IMR-90 (cell line): ENCODE measurements around the gene SLC23A2.

Source experiments
- BHLHE40 ChIP-seq: fragments of 150-350 bp; IDR thresholded peaks from 2 replicates; pipeline ENCODE4 v1.6.1; 2016; ENCODE audit warnings: mild to moderate bottlenecking, low read depth, low read length
- CEBPB ChIP-seq: IDR thresholded peaks from 2 replicates; pipeline ENCODE4 v1.6.1; 2012; ENCODE audit warnings: low read depth, low read length, improper control_type of control experiment
- CHD1 ChIP-seq: IDR thresholded peaks from 2 replicates; pipeline ENCODE4 v1.6.1; 2012; ENCODE audit warnings: low read depth, low read length, improper control_type of control experiment
- FOS ChIP-seq: fragments of 150-350 bp; IDR thresholded peaks from 2 replicates; pipeline ENCODE4 v1.6.1; 2016; ENCODE audit warnings: low read depth, low read length
- MAFK ChIP-seq: IDR thresholded peaks from 2 replicates; pipeline ENCODE4 v1.6.1; 2012; ENCODE audit warnings: low read depth, low read length, improper control_type of control experiment
- MXI1 ChIP-seq: IDR thresholded peaks from 2 replicates; pipeline ENCODE4 v1.6.1; 2012; ENCODE audit warnings: low read depth, mild to moderate bottlenecking, low read length, moderate library complexity, borderline replicate concordance
- NFE2L2 ChIP-seq: fragments of 150-350 bp; IDR thresholded peaks from 2 replicates; pipeline ENCODE4 v1.6.1; 2016; ENCODE audit warnings: low read depth, mild to moderate bottlenecking, low read length
- POLR2A ChIP-seq: IDR thresholded peaks from 2 replicates; pipeline ENCODE4 v1.6.1; 2012; ENCODE audit warnings: mild to moderate bottlenecking, low read depth, low read length
- RAD21 ChIP-seq: IDR thresholded peaks from 2 replicates; pipeline ENCODE4 v1.6.1; 2012; ENCODE audit warnings: low read length, improper control_type of control experiment
- RFX5 ChIP-seq: IDR thresholded peaks from 2 replicates; pipeline ENCODE4 v1.8.0; 2012; ENCODE audit warnings: low read depth, mild to moderate bottlenecking, low read length, moderate library complexity
- SMC3 ChIP-seq: fragments of 150-350 bp; IDR thresholded peaks from 2 replicates; pipeline ENCODE4 v1.6.1; 2016; ENCODE audit warnings: low read depth, mild to moderate bottlenecking, antibody characterized with exemption, low read length, moderate library complexity
- TF ChIP-seq, protein P1 (sequence below): conservative IDR thresholded peaks from 2 replicates; pipeline ENCODE4 v1.5.1; 2012; ENCODE audit warnings: mild to moderate bottlenecking, low read depth, low read length, improper control_type of control experiment
- TF ChIP-seq, protein P2 (sequence below): fragments of 150-350 bp; IDR thresholded peaks from 2 replicates; pipeline ENCODE4 v1.6.1; 2017; ENCODE audit warnings: mild to moderate bottlenecking, antibody characterized with exemption, low read length, low read depth

DNA sequence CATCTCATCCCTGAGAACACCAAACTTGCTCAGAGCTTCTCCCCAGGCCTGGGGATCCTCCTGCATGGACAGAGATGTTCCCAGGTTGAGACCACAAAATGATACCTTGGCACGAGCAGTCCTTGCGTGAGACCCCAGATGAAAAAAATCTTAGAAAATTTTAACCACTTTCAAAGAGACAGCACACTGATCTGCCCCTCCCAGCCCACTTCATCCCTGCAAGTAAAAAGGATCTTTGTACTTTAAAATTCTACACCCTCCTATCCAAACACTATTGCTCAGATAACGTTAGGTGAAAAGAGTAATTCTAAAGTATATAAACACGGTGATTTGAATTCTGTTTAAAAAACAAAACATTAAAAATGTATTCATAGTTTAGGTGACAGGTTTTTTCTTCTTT, 98.5 kb downstream of the SLC23A2 start:
- TF ChIP-seq POLR2A (no peak), SMC3 (no peak), MXI1 (no peak), MAFK (no peak), CEBPB (no peak), RAD21 (no peak), RFX5 (no peak), CHD1 (no peak), NFE2L2 (no peak), BHLHE40 (no peak), FOS (no peak)
- TF ChIP-seq, protein P1, sequence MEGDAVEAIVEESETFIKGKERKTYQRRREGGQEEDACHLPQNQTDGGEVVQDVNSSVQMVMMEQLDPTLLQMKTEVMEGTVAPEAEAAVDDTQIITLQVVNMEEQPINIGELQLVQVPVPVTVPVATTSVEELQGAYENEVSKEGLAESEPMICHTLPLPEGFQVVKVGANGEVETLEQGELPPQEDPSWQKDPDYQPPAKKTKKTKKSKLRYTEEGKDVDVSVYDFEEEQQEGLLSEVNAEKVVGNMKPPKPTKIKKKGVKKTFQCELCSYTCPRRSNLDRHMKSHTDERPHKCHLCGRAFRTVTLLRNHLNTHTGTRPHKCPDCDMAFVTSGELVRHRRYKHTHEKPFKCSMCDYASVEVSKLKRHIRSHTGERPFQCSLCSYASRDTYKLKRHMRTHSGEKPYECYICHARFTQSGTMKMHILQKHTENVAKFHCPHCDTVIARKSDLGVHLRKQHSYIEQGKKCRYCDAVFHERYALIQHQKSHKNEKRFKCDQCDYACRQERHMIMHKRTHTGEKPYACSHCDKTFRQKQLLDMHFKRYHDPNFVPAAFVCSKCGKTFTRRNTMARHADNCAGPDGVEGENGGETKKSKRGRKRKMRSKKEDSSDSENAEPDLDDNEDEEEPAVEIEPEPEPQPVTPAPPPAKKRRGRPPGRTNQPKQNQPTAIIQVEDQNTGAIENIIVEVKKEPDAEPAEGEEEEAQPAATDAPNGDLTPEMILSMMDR = no peak
- TF ChIP-seq, protein P2, sequence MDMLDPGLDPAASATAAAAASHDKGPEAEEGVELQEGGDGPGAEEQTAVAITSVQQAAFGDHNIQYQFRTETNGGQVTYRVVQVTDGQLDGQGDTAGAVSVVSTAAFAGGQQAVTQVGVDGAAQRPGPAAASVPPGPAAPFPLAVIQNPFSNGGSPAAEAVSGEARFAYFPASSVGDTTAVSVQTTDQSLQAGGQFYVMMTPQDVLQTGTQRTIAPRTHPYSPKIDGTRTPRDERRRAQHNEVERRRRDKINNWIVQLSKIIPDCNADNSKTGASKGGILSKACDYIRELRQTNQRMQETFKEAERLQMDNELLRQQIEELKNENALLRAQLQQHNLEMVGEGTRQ = no peak
